CD14-positive monocyte (primary cell): Measurements from ENCODE around the gene ZSWIM5. TPM values are rescaled to one million over a fixed set of nuclear protein-coding genes. Genes with fewer than 3 reads are reported as not detected.

ENCODE experiments used
- DNase-seq, 3 donors: peaks; one replicate each; pipeline ENCODE4 v3.0.0-alpha.2; 2011 to 2022
- H2AFZ ChIP-seq: 2 replicates; pipeline ENCODE4 v1.6.0; 2012; ENCODE audit warnings: mild to moderate bottlenecking, low read depth, low read length, inconsistent platforms; ENCODE audit not compliant: insufficient read depth, poor library complexity, severe bottlenecking
- H3K27ac ChIP-seq, 2 donors: 1 replicate in 1 of 2; 2 replicates in 1 of 2; pipeline ENCODE4 v1.5.1; 2012 to 2013; ENCODE audit warnings: low read length in 2 of 2, control low read depth in 1 of 2, inconsistent platforms in 1 of 2, low read depth in 1 of 2, mild to moderate bottlenecking in 1 of 2
- H3K27me3 ChIP-seq, 2 donors: one replicate each; pipeline versions ENCODE4 v1.6.0 to v1.6.1; 2011 to 2013; ENCODE audit warnings: low read length in 2 of 2; ENCODE audit not compliant: control insufficient read depth in 2 of 2, insufficient read depth in 2 of 2
- H3K36me3 ChIP-seq, 2 donors: replicated peaks in 1 of 2; 1 replicate in 1 of 2; 2 replicates in 1 of 2; pipeline versions ENCODE4 v1.5.1 to v1.6.1; 2012 to 2013; ENCODE audit warnings: low read length in 2 of 2, control low read depth in 1 of 2, inconsistent platforms in 1 of 2, mild to moderate bottlenecking in 1 of 2; ENCODE audit not compliant: insufficient read depth in 2 of 2, control insufficient read depth in 1 of 2
- H3K4me1 ChIP-seq, 2 donors: 1 replicate in 1 of 2; 2 replicates in 1 of 2; pipeline versions ENCODE4 v1.5.1 to v1.6.1; 2012 to 2013; ENCODE audit warnings: low read length in 2 of 2, control low read depth in 1 of 2, inconsistent platforms in 1 of 2, mild to moderate bottlenecking in 1 of 2, moderate library complexity in 1 of 2; ENCODE audit not compliant: insufficient read depth in 2 of 2, control insufficient read depth in 1 of 2
- H3K4me2 ChIP-seq: replicated peaks from 2 replicates; pipeline ENCODE3; 2012; ENCODE audit warnings: low read length, moderate library complexity, mild to moderate bottlenecking; ENCODE audit not compliant: poor library complexity, severe bottlenecking; ENCODE audit errors: extremely low read depth
- H3K4me3 ChIP-seq, 3 experiments: fragments of 200-600 bp in 1 of 3; sonication (generic) in 1 of 3; replicated peaks in 1 of 3; 1 replicate in 2 of 3; 2 replicates in 1 of 3; pipeline ENCODE4 v1.5.1; 2011 to 2013; ENCODE audit warnings: low read length in 3 of 3, mild to moderate bottlenecking in 3 of 3, control low read depth in 2 of 3, low read depth in 2 of 3, inconsistent platforms in 1 of 3, moderate library complexity in 1 of 3
- H3K79me2 ChIP-seq: 2 replicates; pipeline ENCODE4 v1.6.0; 2012; ENCODE audit warnings: mild to moderate bottlenecking, control low read depth, inconsistent platforms, low read length, moderate library complexity; ENCODE audit not compliant: insufficient read depth
- H3K9ac ChIP-seq: 2 replicates; pipeline ENCODE4 v1.6.0; 2017; ENCODE audit warnings: low read length, mild to moderate bottlenecking; ENCODE audit not compliant: insufficient read depth, poor library complexity, severe bottlenecking
- H3K9me3 ChIP-seq, 2 donors: replicated peaks in 1 of 2; 1 replicate in 1 of 2; 2 replicates in 1 of 2; pipeline versions ENCODE4 v1.5.1 to v1.6.1; 2012 to 2013; ENCODE audit warnings: low read length in 2 of 2, control low read depth in 1 of 2; ENCODE audit not compliant: control insufficient read depth in 1 of 2, insufficient read depth in 1 of 2
- H4K20me1 ChIP-seq: 2 replicates; pipeline ENCODE4 v1.6.0; 2012; ENCODE audit warnings: mild to moderate bottlenecking, low read length, control low read depth, moderate library complexity; ENCODE audit not compliant: insufficient read depth
- H3K27ac Mint-ChIP-seq, 7 donors: one replicate each; pipeline ENCODE4 v1.8.0; 2020; ENCODE audit warnings: mild to moderate bottlenecking in 7 of 7, mixed read lengths in 7 of 7, moderate library complexity in 6 of 7, inconsistent platforms in 2 of 7
- H3K27me3 Mint-ChIP-seq, 3 donors: one replicate each; pipeline ENCODE4 v1.8.0; 2021 to 2022; ENCODE audit warnings: low read depth in 3 of 3, mild to moderate bottlenecking in 3 of 3, mixed read lengths in 3 of 3, moderate library complexity in 3 of 3, inconsistent platforms in 1 of 3
- H3K36me3 Mint-ChIP-seq, 2 donors: one replicate each; pipeline ENCODE4 v1.8.0; 2020; ENCODE audit warnings: mixed read lengths in 2 of 2, inconsistent platforms in 1 of 2, mild to moderate bottlenecking in 1 of 2
- H3K4me1 Mint-ChIP-seq: one replicate; pipeline ENCODE4 v1.8.0; 2020; ENCODE audit warnings: mild to moderate bottlenecking, mixed read lengths
- H3K4me3 Mint-ChIP-seq, 2 donors: one replicate each; pipeline ENCODE4 v1.8.0; 2020; ENCODE audit warnings: mild to moderate bottlenecking in 2 of 2, mixed read lengths in 2 of 2, moderate library complexity in 1 of 2
- H3K9me3 Mint-ChIP-seq, 7 donors: one replicate each; pipeline ENCODE4 v1.8.0; 2020 to 2022; ENCODE audit warnings: mixed read lengths in 7 of 7, mild to moderate bottlenecking in 6 of 7, moderate library complexity in 6 of 7, inconsistent platforms in 2 of 7
- WGBS: methylation state at CpG from one replicate; pipeline ENCODE4 v1.1.5; 2013; ENCODE audit warnings: missing lambda C conversion rate; ENCODE audit not compliant: insufficient coverage; 5-methylcytosine and 5-hydroxymethylcytosine counted together
- intact Hi-C, 2 donors: fragments of 100-400 bp; cut with micrococcal nuclease; formaldehyde crosslinking; loops; one replicate each; pipeline versions ENCODE4 v1.15.0 to v1.15.1; 2023
- polyA plus RNA-seq, 3 donors: library from polyadenylated mRNA; depleted of rRNA in 1 of 3; unstranded in 2 of 3; stranded (reverse) in 1 of 3; fragments of 300-500 nt in 2 of 3; fragments of >200 nt in 1 of 3; fragmentation: Illumina TruSeq in 2 of 3; gene quantifications; 1 replicate in 2 of 3; 2 replicates in 1 of 3; pipeline ENCODE4 v1.2.3, GENCODE V29; 2012 to 2021
- TF ChIP-seq, protein P1 (sequence below): fragments of 200-600 bp; IDR thresholded peaks from one replicate; pipeline ENCODE4 v1.8.0; 2022; ENCODE audit warnings: antibody characterized with exemption, mild to moderate bottlenecking

ZSWIM5 gene
- polyA plus RNA-seq, 3 donors, result not detected

DNA sequence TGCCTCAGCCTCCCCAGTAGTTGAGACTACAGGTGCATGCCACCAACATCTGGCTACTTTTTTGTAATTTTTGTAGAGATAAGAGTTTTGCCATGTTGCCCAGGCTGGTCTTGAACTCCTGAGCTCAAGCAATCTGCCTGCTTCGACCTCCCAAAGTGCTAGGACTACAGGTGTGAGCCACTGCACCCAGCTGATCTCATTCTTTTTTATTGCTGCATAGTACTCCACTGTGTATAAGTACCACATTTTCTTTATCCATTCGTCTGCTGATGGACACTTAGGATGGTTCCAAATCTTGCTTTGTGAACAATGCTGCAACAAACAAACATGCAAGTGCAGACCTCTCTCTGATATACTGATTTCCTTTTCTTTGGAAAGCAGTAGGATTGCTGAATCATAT, 134.8 kb downstream of the ZSWIM5 start:
- no peak for DNase-seq
- no peaks in the 10 kb centered on the region for H3K4me1 Mint-ChIP-seq
- Histone ChIP-seq H3K79me2 (no peaks in the 10 kb centered on the region), H3K27ac (no peak overlapping the region), H3K4me3 (no peak overlapping the region), H3K27me3 (no peaks in the 10 kb centered on the region), H3K4me1 (no peaks in the 10 kb centered on the region), H2AFZ (no peak overlapping the region), H3K36me3 (no peaks in the 10 kb centered on the region), H3K9ac (no peak overlapping the region), H3K4me2 (no peak overlapping the region), H4K20me1 (no peaks in the 10 kb centered on the region), H3K9me3 (peaks cover 0 to 4% of the 10 kb centered on the region in 2 donors)
- WGBS, result 84% methylated on average over 2 of the region's 2 CpGs
- peaks cover 0 to 2% (median 0%) of the 10 kb centered on the region in 3 donors for H3K27me3 Mint-ChIP-seq
- no peak overlapping the region for H3K4me3 Mint-ChIP-seq
- intact Hi-C loops, result no loop called here
- H3K36me3 Mint-ChIP-seq, result no peaks in the 10 kb centered on the region
- peaks cover 2 to 27% (median 14%) of the 10 kb centered on the region in 7 donors for H3K9me3 Mint-ChIP-seq
- H3K27ac Mint-ChIP-seq, result no peak overlapping the region
- TF ChIP-seq, protein P1, sequence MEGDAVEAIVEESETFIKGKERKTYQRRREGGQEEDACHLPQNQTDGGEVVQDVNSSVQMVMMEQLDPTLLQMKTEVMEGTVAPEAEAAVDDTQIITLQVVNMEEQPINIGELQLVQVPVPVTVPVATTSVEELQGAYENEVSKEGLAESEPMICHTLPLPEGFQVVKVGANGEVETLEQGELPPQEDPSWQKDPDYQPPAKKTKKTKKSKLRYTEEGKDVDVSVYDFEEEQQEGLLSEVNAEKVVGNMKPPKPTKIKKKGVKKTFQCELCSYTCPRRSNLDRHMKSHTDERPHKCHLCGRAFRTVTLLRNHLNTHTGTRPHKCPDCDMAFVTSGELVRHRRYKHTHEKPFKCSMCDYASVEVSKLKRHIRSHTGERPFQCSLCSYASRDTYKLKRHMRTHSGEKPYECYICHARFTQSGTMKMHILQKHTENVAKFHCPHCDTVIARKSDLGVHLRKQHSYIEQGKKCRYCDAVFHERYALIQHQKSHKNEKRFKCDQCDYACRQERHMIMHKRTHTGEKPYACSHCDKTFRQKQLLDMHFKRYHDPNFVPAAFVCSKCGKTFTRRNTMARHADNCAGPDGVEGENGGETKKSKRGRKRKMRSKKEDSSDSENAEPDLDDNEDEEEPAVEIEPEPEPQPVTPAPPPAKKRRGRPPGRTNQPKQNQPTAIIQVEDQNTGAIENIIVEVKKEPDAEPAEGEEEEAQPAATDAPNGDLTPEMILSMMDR, result no peak

DNA sequence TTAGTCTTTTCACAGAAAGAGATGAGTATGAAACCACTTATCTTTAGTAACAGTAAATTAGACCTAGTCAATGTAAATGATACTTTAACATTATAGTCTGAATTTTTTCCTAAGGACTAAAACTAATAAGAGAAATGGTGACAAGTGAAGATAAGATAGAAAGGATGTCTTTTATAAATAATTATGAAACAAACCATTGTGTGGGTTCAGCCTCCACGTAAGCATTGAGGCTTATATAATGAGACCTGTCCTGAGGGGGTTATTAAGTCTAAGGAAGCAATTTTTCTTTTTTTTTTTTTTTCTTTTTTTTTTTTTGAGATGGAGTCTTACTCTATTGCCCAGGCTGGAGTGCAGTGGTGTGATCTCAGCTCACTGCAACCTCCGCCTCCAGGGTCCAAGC, 138.6 kb downstream of the ZSWIM5 start:
- WGBS, result no CpG with 5 or more reads among the region's 2 CpGs
- no peak overlapping the region for H3K9ac ChIP-seq
- intact Hi-C loops, result no loop called here

More for the DNA sequence above, 138.6 kb downstream of the ZSWIM5 start:
- TF ChIP-seq, protein P1, result no peak
- H3K9me3 Mint-ChIP-seq, result peaks cover 0 to 8% (median 4%) of the 10 kb centered on the region in 7 donors
- Histone ChIP-seq H3K9me3 (no peaks in the 10 kb centered on the region), H3K4me2 (no peak overlapping the region), H3K4me3 (no peak overlapping the region), H4K20me1 (no peaks in the 10 kb centered on the region), H3K27me3 (no peaks in the 10 kb centered on the region), H3K79me2 (no peaks in the 10 kb centered on the region), H3K36me3 (no peaks in the 10 kb centered on the region), H3K27ac (no peak overlapping the region), H3K4me1 (no peaks in the 10 kb centered on the region), H2AFZ (no peak overlapping the region)
- H3K27me3 Mint-ChIP-seq, result peaks cover 0 to 3% (median 2%) of the 10 kb centered on the region in 3 donors
- H3K36me3 Mint-ChIP-seq, result no peaks in the 10 kb centered on the region
- DNase-seq, result no peak
- no peaks in the 10 kb centered on the region for H3K4me1 Mint-ChIP-seq
- H3K4me3 Mint-ChIP-seq, result no peak overlapping the region
- no peak overlapping the region for H3K27ac Mint-ChIP-seq
